Mesenchymal stem cell (in vitro differentiated cells and primary cell): Measurements from ENCODE around the gene DEPDC4.

Experiments
- DNase-seq: peaks from one replicate; pipeline ENCODE4 v3.0.0-alpha.2; 2013
- H2AFZ ChIP-seq: one replicate; pipeline ENCODE4 v1.6.1; 2013; ENCODE audit warnings: low read depth, mild to moderate bottlenecking, control low read depth, inconsistent platforms, low read length, moderate library complexity
- H2AK5ac ChIP-seq: 2 replicates; pipeline ENCODE4 v1.6.1; 2013; ENCODE audit warnings: low read length, moderate library complexity, mild to moderate bottlenecking, inconsistent platforms; ENCODE audit not compliant: severe bottlenecking
- H2BK120ac ChIP-seq: one replicate; pipeline ENCODE4 v1.6.1; 2013; ENCODE audit warnings: low read depth, mild to moderate bottlenecking, inconsistent platforms, low read length, moderate library complexity
- H2BK12ac ChIP-seq, 2 experiments: one replicate each; pipeline ENCODE4 v1.6.1; 2013; ENCODE audit warnings: inconsistent platforms in 2 of 2, low read length in 2 of 2, mild to moderate bottlenecking in 2 of 2, moderate library complexity in 2 of 2, control low read depth in 1 of 2
- H2BK15ac ChIP-seq: one replicate; pipeline ENCODE4 v1.6.1; 2013; ENCODE audit warnings: mild to moderate bottlenecking, low read depth, inconsistent platforms; ENCODE audit not compliant: poor library complexity, severe bottlenecking
- H2BK5ac ChIP-seq: 2 replicates; pipeline ENCODE4 v1.6.1; 2013; ENCODE audit warnings: low read depth, mild to moderate bottlenecking, low read length, control low read depth, inconsistent platforms; ENCODE audit not compliant: poor library complexity, severe bottlenecking
- H3K14ac ChIP-seq, 2 experiments: one replicate each; pipeline ENCODE4 v1.6.1; 2013; ENCODE audit warnings: inconsistent platforms in 2 of 2, low read length in 2 of 2, control low read depth in 1 of 2, mild to moderate bottlenecking in 1 of 2, moderate library complexity in 1 of 2
- H3K18ac ChIP-seq, 2 experiments: one replicate each; pipeline ENCODE4 v1.6.1; 2013; ENCODE audit warnings: inconsistent platforms in 2 of 2, low read length in 2 of 2, control low read depth in 1 of 2, low read depth in 1 of 2, mild to moderate bottlenecking in 1 of 2
- H3K23ac ChIP-seq, 2 experiments: one replicate each; pipeline ENCODE4 v1.6.1; 2013; ENCODE audit warnings: inconsistent platforms in 2 of 2, low read length in 2 of 2, mild to moderate bottlenecking in 2 of 2, moderate library complexity in 2 of 2, control low read depth in 1 of 2
- H3K27ac ChIP-seq: 2 replicates; pipeline ENCODE4 v1.5.1; 2013; ENCODE audit warnings: mild to moderate bottlenecking, moderate library complexity, low read length, control low read depth, inconsistent platforms; ENCODE audit not compliant: poor library complexity, severe bottlenecking
- H3K27me3 ChIP-seq, 2 experiments: 2 replicates each; pipeline versions ENCODE4 v1.6.1 to v1.7.0; 2013; ENCODE audit warnings: low read length in 2 of 2, mild to moderate bottlenecking in 2 of 2, moderate library complexity in 2 of 2, control low read depth in 1 of 2, inconsistent platforms in 1 of 2; ENCODE audit not compliant: control insufficient read depth in 1 of 2, insufficient read depth in 1 of 2
- H3K36me3 ChIP-seq, 2 experiments: 2 replicates each; pipeline versions ENCODE4 v1.6.1 to v1.7.0; 2013; ENCODE audit warnings: low read length in 2 of 2, control low read depth in 1 of 2, inconsistent platforms in 1 of 2, low read depth in 1 of 2, mild to moderate bottlenecking in 1 of 2; ENCODE audit not compliant: insufficient read depth in 2 of 2, control insufficient read depth in 1 of 2
- H3K4ac ChIP-seq, 2 experiments: one replicate each; pipeline ENCODE4 v1.6.1; 2013; ENCODE audit warnings: inconsistent platforms in 2 of 2, low read length in 2 of 2, mild to moderate bottlenecking in 2 of 2, moderate library complexity in 2 of 2, control low read depth in 1 of 2, low read depth in 1 of 2
- H3K4me1 ChIP-seq: 2 replicates; pipeline ENCODE4 v1.6.1; 2013; ENCODE audit warnings: low read depth, low read length, control low read depth; ENCODE audit not compliant: control insufficient read depth, insufficient read depth
- H3K4me2 ChIP-seq: 2 replicates; pipeline ENCODE4 v1.6.1; 2013; ENCODE audit warnings: low read length, mild to moderate bottlenecking, inconsistent platforms; ENCODE audit not compliant: poor library complexity, severe bottlenecking
- H3K4me3 ChIP-seq, 2 experiments: 2 replicates each; pipeline versions ENCODE4 v1.5.1 to v1.7.0; 2013; ENCODE audit warnings: low read length in 2 of 2, mild to moderate bottlenecking in 2 of 2, control low read depth in 1 of 2, low read depth in 1 of 2; ENCODE audit not compliant: insufficient read depth in 1 of 2
- H3K79me1 ChIP-seq: replicated peaks from 2 replicates; pipeline ENCODE4 v1.6.1; 2013; ENCODE audit warnings: mild to moderate bottlenecking, control low read depth, low read length, inconsistent platforms; ENCODE audit not compliant: poor library complexity, severe bottlenecking
- H3K9ac ChIP-seq: 2 replicates; pipeline ENCODE4 v1.7.0; 2013; ENCODE audit warnings: mild to moderate bottlenecking, low read length, moderate library complexity
- H3K9me3 ChIP-seq: 2 replicates; pipeline ENCODE4 v1.7.0; 2013; ENCODE audit warnings: mild to moderate bottlenecking, low read length; ENCODE audit not compliant: control insufficient read depth
- H4K8ac ChIP-seq: one replicate; pipeline ENCODE4 v1.6.1; 2013; ENCODE audit warnings: inconsistent platforms, mild to moderate bottlenecking, low read length, moderate library complexity
- H4K91ac ChIP-seq: one replicate; pipeline ENCODE4 v1.6.1; 2013; ENCODE audit warnings: mild to moderate bottlenecking, low read length, inconsistent platforms
- WGBS: methylation state at CpG from one replicate; pipeline ENCODE4 v1.1.7; 2013; ENCODE audit warnings: mixed read lengths; 5-methylcytosine and 5-hydroxymethylcytosine counted together

Gene DEPDC4

DNA sequence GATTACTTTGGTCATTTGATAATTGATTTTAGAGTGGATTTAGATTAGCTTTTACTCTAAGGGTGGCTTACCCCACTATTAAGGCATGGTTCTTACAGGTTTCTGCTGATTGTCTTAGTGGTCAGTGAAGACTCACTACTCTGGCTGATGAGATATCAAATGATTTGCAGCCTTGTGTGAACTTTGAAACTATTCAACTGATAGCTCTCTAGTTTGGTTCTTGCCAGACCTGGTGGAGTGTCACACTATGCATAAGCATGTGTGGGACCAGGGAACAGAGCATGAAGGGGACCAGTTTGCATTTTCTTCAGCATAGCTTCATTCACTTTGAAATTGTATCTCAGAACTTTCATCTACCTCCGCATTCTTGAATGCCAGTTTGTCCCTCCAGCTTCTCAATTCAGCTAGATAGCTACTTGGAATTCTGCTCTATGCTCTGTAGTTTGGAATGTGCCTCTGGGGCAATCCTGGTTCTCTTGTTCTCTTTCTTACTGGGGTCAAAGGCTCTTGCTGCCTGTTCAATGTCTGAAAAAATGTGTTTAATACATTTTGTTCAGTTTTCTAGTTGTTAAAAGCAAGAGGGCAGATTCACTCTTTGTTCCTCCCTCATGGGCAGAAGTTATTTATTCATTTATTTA, 12.8 kb upstream of the DEPDC4 start:
- H3K14ac ChIP-seq = no peak overlapping the region
- H3K4me1 ChIP-seq = no peaks in the 10 kb centered on the region
- no peak overlapping the region for H3K9ac ChIP-seq
- no peak overlapping the region for H2BK15ac ChIP-seq
- H3K36me3 ChIP-seq = peaks cover 0 to 19% of the 10 kb centered on the region in 2 experiments
- no peak overlapping the region for H3K27ac ChIP-seq
- H2BK5ac ChIP-seq = no peak overlapping the region
- peak; percentile 22 for DNase-seq
- WGBS = no CpG with 5 or more reads among the region's 1 CpG
- H3K79me1 ChIP-seq = peaks cover 9% of the 10 kb centered on the region
- no peak overlapping the region for H3K4ac ChIP-seq
- no peak overlapping the region for H3K4me3 ChIP-seq
- H2AK5ac ChIP-seq = no peak overlapping the region
- H2BK12ac ChIP-seq = no peak overlapping the region
- H2BK120ac ChIP-seq = no peak overlapping the region
- no peak overlapping the region for H4K91ac ChIP-seq
- H3K9me3 ChIP-seq = no peaks in the 10 kb centered on the region
- no peaks in the 10 kb centered on the region for H3K27me3 ChIP-seq
- no peak overlapping the region for H3K18ac ChIP-seq
- H4K8ac ChIP-seq = no peak overlapping the region
- H3K23ac ChIP-seq = no peak overlapping the region
- H2AFZ ChIP-seq = no peak overlapping the region
- no peak overlapping the region for H3K4me2 ChIP-seq

DNA sequence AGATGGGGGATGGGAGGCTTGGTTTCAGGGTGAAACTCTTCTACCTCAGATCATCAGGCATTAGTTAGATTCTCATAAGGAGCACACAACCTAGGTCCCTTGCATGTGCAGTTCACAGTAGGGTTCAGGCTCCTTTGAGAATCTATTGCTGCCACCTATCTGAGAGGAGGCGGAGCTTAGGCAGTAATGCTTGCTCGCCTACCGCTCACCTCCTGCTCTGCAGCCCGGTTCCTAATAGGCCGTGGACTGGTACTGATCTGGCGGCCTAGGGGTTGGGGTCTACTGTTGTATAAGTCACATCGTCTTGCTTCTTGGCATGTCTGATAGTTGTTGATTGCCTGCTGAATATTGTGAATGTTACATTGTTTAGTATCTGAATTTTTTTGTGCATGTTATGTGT, 12.3 kb upstream of the DEPDC4 start:
- Histone ChIP-seq H3K36me3 (peaks cover 0 to 17% of the 10 kb centered on the region in 2 experiments), H2AK5ac (no peak overlapping the region), H3K4ac (no peak overlapping the region), H3K18ac (no peak overlapping the region), H3K27ac (no peak overlapping the region), H3K14ac (no peak overlapping the region), H2BK15ac (no peak overlapping the region), H3K4me1 (no peaks in the 10 kb centered on the region), H3K23ac (no peak overlapping the region), H3K79me1 (peaks cover 11% of the 10 kb centered on the region), H3K9me3 (no peaks in the 10 kb centered on the region), H3K4me3 (no peak overlapping the region), H2BK12ac (no peak overlapping the region), H2BK120ac (no peak overlapping the region), H4K8ac (no peak overlapping the region), H3K27me3 (no peaks in the 10 kb centered on the region), H2BK5ac (no peak overlapping the region), H3K4me2 (no peak overlapping the region), H4K91ac (no peak overlapping the region), H2AFZ (no peak overlapping the region), H3K9ac (no peak overlapping the region)
- no peak for DNase-seq
- 95% methylated on average over 7 of the region's 7 CpGs for WGBS

DNA sequence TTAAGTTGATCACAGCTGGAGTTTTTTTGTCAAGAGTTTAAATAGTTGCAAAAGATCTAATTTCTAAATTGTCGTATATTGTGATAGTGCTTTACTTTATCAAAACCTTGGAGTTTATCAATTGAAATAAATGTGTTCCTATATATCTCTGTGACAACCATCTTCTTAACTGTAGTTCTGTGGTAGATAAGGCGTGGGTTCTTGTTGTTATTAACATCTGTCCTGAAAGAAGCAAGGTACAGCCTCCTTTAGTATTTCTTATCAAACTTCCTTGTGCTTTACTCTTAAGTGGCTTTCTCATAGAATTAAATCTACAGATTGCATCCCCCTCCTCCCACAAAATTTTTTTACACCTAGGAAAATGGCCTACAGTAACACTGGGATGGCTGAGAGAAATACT, 7.4 kb upstream of the DEPDC4 start:
- no peak for DNase-seq
- Histone ChIP-seq H3K23ac (no peak overlapping the region), H2BK12ac (no peak overlapping the region), H3K4me1 (peaks cover 1% of the 10 kb centered on the region), H2AFZ (no peak overlapping the region), H3K36me3 (peaks cover 0 to 9% of the 10 kb centered on the region in 2 experiments), H2BK5ac (no peak overlapping the region), H3K27me3 (no peaks in the 10 kb centered on the region), H3K27ac (no peak overlapping the region), H3K9ac (no peak overlapping the region), H4K8ac (no peak overlapping the region), H3K9me3 (no peaks in the 10 kb centered on the region), H2BK120ac (no peak overlapping the region), H3K4me3 (no peak overlapping the region), H2BK15ac (no peak overlapping the region), H2AK5ac (no peak overlapping the region), H3K18ac (no peak overlapping the region), H3K4me2 (no peak overlapping the region), H3K4ac (no peak overlapping the region), H3K79me1 (peaks cover 9% of the 10 kb centered on the region), H4K91ac (no peak overlapping the region), H3K14ac (no peak overlapping the region)
- WGBS = no CpG with 5 or more reads among the region's 2 CpGs

DNA sequence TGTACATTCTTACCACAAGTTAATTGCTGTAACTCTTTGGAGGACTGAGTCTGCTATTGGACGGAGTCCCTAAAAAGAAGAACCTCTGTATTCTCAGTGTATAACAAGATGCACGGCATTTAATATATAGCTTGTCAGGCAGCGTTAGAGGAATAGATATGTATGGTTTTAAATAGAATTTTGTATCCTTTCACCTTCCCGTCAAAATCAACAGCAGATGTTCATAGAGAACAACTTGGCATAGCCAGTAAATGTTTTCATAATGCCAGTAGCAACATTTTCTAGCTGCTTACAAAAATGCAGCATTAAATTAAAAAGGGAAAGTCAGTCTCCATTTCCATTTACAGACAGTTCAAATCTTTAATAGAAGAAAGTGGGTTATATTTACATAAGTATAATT, 6.9 kb upstream of the DEPDC4 start:
- Histone ChIP-seq H2BK120ac (no peak overlapping the region), H4K8ac (no peak overlapping the region), H2BK15ac (no peak overlapping the region), H2AFZ (no peak overlapping the region), H3K14ac (no peak overlapping the region), H4K91ac (no peak overlapping the region), H3K9me3 (no peaks in the 10 kb centered on the region), H3K79me1 (peaks cover 9% of the 10 kb centered on the region), H3K9ac (no peak overlapping the region), H3K36me3 (peaks cover 0 to 9% of the 10 kb centered on the region in 2 experiments), H3K4me2 (no peak overlapping the region), H3K4me3 (no peak overlapping the region), H2BK12ac (no peak overlapping the region), H3K4ac (no peak overlapping the region), H2AK5ac (no peak overlapping the region), H2BK5ac (no peak overlapping the region), H3K27me3 (no peaks in the 10 kb centered on the region), H3K18ac (no peak overlapping the region), H3K4me1 (peaks cover 1% of the 10 kb centered on the region), H3K23ac (no peak overlapping the region), H3K27ac (no peak overlapping the region)
- 100% methylated on average over 3 of the region's 4 CpGs for WGBS
- DNase-seq = no peak
